HG03066 (cell line): ENCODE measurements around the gene C3orf85.

ENCODE experiments used
- ATAC-seq: cut with Tn5 transposase; IDR thresholded peaks from one replicate; pipeline ENCODE4 v1.9.1; 2021; ENCODE audit warnings: low read depth; ENCODE audit not compliant: unreplicated experiment

Gene C3orf85

DNA sequence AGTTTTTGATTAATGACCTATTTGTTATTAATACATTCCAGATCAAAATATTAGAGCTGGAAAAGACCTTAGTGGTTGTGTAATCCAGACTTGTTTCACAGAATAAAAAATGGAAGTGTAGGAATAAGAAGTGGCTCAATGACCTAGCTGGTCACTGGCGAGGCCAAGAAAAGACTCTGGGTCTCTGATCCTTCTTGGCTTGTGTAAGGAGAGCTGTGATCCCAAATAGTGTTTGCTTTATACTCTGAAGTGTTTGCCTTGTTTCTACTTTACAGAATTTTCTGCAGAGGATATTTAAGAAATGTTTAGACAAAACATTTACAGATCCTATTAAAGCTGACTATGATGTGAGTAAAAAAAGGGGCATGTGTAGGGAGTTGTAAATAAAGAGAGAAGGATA, 7.1 kb downstream of the C3orf85 start:
- no peak for ATAC-seq

DNA sequence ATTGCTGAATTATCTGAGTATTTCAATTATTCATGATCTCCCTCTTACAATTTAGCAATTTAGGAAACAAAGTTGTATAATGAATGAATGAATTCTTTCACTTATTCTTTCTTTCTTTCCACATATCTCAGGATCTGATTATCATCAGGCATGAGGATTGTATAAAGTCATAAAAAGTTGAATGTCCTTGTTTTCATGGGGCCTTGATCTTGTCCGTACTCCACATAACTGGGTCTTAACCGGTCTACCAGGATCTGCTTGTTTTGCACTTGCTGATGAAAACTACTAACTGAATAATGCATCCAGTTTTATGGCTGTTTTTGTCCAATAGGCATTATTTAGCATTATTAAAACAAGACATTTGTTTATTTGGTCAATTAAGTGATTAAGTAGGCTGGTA, 12.6 kb downstream of the C3orf85 start:
- no peak for ATAC-seq

DNA sequence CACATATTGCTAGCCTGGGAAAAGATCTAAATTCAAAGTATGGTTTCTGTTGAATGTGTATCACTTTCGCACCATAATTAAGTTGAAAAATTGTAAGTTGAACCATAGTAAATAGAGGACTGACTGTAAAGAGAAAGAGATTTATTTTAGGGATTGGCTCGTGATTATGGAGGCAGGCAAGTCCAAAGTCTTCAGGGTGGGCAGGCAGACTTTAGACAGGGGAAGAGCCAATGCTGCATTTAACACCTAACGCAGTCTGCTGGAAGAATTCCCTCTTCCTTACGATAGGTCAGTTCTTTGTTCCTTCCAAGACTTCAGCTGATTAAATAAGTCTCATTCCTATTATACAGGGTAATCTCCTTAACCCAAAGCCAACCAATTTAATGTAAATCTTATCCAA, 15.8 kb downstream of the C3orf85 start:
- no peak for ATAC-seq

DNA sequence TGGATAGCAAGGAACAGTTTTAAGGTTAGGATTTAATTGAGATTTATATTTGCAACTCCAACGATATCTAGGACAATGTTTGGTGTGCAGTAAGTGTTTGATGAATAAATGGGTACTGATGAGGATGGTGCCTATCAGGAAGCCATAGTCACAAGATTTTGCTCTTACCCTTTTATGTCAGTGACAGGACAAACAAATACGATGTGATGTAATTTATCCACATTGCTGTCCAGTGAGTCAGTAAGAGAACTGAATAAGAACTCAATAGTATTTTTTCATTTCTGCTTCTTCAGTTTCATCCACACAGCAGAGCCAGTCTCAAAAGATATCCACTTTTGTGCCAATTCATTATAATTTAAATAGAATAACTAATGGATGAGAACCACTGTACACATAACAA, 18.5 kb downstream of the C3orf85 start:
- no peak for ATAC-seq

DNA sequence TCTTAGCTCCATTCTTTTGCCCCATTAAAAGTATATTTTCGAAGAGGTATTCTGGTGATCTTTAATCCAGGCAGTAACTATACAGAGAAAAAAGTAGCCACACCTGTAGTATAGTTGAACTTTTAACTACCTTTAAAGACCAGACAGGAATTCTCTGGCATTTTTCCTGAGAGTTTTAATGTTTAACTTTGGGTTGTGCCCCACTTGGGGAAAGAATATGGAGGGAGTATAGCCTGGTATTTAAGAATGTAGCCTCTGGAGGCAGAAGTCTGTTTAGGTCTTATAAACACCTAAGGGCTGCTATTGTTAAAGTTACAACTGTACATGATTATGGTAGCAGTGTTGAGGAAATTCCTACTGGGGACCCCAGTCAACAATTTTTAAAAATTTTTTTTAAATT, 19.3 kb downstream of the C3orf85 start:
- ATAC-seq = no peak

DNA sequence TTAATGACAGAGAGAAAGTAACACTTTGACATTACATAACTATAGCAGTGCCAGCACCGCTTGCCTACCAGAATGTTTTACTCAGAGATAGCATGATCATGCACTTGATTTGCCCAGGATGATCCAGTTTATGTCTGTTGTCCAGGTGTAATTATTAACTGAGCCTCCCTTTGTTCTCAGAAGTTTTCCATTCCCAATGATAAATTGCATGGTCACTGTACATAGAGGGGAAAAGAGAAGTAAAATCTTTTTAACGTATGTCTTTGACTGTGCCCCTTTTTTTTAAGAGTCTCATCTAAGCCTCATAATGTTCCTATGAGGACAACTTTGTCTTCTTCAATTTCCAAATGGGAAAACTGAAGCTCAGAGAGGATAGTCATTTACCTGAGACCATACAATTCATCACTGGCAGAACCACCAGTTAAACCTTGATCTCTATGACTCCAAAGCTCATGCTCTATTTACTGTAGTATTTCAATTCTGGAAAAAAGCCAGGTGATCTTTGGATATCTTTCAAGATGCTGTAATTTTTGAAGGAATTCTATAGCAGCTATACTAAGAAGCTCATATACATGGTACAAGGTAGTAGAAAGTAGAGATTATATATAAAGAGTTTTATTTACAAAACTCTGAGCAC, 25.1 kb downstream of the C3orf85 start:
- no peak for ATAC-seq

DNA sequence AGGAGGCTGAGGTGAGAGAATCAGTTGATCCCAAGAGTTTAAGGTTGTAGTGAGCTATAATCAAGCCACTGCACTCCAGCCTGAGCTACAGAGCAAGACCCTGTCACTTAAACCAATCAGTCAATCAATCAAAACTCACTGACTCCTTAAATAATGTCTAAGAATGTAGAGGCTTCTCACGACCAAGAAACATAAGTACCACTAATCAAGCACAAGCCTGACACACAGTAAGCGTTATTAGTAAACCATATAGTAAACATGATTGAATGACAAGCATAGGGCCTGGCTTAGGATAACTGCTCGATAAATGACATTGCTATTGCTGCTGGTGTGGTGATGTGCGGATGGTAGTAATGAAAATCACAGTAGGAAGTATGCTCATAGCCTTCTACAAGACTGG, 29.4 kb downstream of the C3orf85 start:
- no peak for ATAC-seq

DNA sequence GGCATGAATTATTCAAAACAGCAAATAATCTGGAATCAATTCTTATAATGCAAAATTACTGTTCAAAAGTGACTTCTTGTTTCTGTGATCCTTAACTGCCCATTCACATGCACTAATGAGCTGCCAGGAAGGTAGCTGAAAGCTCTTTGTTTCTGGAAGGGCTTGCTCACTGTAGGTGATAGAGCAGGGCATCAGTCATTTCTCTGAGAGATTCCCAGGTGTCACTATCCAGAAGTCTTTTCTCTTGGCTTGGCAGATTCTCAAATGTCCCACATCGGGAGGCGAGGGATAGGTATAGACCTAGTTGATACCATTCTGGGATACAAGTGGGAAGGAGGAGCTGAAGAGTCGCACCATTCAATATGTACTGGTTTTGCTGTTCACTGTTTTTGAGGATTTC, 35.0 kb downstream of the C3orf85 start:
- no peak for ATAC-seq

DNA sequence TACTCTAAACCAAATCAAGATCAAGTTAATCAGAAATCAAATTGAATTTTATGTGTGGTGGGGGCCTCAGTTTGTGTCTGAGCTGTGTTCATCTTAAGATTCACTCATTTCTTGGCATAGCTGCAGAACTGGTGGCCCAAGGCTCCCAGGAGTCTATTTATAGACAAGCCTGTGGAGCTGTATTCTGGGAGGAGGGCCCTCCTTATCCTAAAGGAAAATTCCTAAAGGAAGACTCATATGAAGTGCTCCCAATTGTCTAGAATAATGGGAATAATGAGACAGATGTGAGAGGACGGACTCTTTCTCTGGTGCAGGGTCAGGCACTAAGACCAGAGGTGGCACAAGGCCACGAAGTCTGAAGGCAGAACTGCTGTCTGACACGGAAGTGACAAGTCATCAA, 38.9 kb downstream of the C3orf85 start:
- ATAC-seq = no peak

DNA sequence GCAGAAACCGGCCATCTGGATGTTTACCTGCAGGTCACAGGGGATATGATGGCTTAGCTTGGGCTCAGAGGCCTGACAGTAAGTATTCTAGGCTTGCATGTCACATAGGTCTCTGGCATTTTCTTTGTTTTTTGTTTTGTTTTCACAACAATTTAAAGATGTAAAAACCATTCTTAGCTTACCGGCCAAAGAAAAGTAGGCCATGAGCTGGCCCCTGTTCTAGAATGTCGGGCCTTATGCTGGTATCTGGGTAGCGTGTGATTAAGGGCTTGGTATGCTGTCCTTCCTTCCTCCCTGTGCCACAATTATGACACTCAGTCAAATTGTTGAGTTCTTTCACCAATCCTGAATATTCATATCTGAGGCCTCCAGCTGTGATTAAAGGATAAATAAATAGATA, 40.2 kb downstream of the C3orf85 start:
- no peak for ATAC-seq

DNA sequence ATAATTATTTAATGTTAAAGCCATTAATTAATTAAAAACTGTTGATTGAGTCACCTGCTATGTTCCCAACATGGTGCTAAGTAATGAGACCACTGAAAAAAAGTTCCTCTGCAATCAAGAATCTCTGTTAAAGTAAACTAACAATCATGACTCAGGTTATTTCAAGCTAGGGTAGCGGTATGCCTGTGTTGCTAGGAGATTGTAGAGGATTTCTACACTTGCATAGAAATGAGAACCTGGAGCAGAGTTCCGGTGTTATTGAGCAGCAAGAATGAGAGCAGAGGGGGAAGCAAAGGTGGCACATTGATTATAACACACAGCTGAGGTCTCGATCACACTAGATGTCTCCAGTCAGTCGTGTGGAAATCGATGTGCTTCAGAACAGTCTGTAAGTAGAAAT, 41.4 kb downstream of the C3orf85 start:
- no peak for ATAC-seq

DNA sequence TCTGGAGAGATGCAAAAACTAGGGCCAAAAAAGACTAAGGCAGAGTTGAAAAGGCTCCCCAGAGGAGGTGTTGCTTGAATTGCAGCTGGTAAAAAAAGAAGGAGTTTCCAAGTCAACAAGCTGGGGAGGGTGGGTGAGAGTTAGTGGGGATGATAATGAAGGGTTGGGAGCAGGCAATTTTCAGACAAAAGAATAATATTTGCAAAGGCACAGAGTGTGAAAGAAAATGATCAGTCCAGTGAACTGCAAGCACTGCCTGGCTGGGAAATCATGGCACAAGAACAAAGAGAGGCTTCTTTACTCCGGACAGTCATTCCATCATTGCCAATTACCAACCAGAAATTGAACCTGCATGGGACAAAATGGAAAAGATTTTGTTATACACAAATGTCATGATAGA, 42.2 kb downstream of the C3orf85 start:
- ATAC-seq = no peak

DNA sequence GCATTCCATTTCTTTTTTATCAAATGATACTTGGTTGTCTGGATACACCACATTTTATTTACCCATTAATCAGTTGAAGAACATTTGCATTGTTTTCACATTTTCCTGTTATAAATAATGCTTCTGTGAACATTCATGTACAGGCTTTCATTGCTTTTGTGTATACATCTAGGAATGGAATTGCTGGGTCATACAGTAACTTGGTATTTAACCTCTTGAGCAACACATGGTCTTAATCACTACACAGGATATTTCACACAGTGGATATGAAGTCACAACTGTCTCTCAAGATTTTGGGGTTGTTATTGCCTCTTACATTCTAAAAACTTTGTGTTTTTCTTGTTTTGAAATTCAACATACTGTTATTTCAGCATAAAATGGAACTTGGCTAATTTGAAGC, 48.2 kb downstream of the C3orf85 start:
- ATAC-seq = no peak

DNA sequence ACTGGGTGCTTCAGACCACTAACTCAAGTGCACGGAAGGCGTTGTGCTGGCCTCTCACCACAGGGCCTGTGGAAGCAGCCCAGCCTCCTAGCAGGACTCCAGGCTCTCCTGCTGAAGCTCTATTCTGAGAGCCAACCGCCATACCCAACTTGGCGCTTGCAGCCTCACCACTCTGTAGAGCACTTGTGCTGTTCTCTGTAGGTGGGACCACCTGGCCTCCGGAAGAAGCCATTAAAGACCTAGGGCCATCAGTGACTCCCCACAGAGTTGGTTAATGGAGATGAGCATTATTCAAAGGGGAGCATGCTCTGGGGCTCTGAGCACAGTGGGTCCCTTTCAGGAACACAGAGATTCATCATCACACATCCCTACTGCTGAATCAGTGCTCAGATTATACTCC, 50.9 kb downstream of the C3orf85 start:
- no peak for ATAC-seq

DNA sequence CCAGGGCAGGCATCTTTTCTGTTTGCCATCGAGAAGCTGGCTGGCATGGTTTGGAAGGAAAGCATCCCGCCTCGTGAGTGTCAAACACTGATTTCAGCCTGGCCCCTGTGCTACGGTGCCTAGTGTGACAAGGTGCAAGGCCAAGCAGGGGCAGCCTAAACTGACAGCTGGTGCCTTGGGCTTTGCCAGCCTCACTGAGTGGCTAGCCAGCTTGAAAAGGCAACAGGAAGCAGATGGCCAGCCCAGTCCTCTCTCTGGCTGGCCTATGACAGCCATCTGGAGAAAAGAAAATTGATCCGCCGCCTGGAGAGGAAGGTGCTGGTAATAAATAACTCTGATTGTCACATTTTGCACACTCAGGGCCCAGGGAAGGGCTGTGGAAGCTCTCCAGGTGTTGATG, 52.2 kb downstream of the C3orf85 start:
- no peak for ATAC-seq

DNA sequence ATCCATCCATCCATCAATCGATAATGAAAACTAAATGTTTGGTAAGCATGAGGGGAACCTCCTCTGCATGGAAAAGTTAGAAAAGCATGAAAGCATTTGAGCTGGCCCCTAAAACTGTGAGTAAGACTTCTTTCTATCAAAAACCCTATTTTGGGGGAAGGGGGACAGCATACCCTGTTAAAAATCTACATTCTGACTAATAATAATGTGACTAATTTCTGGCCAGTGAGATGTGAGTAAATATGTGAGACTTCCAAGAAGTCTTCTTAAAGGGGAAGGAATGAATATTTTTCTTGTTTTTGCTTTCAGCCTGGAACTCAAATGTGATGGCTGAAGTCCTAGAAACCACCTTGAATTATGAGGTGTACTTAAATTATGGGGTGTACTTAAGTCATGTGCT, 54.9 kb downstream of the C3orf85 start:
- ATAC-seq = no peak

DNA sequence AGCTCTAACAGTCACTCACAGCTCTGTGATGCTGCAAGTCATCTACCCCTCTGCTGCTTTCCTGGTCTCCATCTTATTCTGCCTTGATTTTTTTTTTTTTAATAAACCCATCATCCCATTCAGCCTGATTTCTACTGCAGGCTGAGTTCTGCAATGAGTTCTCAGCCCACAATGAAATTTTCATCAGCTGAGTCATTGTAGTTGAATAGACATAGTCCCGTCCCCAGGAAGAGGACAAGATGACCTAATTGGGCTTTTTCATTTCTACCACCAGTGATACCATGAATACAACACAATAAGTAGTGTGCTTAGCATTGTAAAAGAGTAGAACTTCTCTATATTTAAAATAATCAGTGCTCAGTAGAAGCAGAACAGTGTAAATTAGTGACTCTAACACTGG, 59.3 kb downstream of the C3orf85 start:
- no peak for ATAC-seq
